Measurements from ENCODE around the gene HDAC1.
A peak's percentile ranks its signal among the peaks of the same experiment; 100 is the strongest.

HDAC1 gene

DNA sequence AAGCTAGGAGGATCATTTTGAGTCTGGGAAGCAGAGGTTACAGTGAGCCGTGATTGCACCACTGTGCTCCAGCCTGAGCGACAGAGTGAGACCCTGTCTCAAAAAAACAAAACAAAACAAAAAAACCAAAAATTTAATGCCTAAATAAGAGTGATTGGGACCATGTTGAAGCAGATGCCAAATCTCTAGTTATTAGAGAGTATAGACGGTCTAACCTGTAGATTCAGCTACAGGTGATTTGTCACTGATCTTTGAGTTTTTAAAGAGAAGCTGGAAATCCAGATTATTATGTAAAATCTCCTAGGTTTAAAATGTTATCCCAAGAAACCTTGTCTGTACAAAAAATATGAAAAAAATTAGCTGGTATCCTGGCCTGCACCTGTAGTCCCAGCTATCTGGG is 11.5 kb downstream of the HDAC1 start:
- no peak overlapping the region for H3K27ac ChIP-seq (ENCODE audit: low read depth, low read length)
- no peaks in the 10 kb centered on the region for H3K27me3 ChIP-seq (ENCODE audit: control insufficient read depth, low read length)
- H3K4me2 ChIP-seq (ENCODE audit: low read length) = no peak overlapping the region
- TF ChIP-seq EZH2phosphoT487 (IDR thresholded peaks at IDR 0.05; ENCODE audit: borderline replicate concordance, low read length) = no peak
- TF ChIP-seq, protein P1, sequence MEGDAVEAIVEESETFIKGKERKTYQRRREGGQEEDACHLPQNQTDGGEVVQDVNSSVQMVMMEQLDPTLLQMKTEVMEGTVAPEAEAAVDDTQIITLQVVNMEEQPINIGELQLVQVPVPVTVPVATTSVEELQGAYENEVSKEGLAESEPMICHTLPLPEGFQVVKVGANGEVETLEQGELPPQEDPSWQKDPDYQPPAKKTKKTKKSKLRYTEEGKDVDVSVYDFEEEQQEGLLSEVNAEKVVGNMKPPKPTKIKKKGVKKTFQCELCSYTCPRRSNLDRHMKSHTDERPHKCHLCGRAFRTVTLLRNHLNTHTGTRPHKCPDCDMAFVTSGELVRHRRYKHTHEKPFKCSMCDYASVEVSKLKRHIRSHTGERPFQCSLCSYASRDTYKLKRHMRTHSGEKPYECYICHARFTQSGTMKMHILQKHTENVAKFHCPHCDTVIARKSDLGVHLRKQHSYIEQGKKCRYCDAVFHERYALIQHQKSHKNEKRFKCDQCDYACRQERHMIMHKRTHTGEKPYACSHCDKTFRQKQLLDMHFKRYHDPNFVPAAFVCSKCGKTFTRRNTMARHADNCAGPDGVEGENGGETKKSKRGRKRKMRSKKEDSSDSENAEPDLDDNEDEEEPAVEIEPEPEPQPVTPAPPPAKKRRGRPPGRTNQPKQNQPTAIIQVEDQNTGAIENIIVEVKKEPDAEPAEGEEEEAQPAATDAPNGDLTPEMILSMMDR (IDR thresholded peaks at IDR 0.05; ENCODE audit: low read depth, low read length, poor library complexity, severe bottlenecking) = no peak
- peaks cover 53% of the 10 kb centered on the region for H3K4me1 ChIP-seq (ENCODE audit: control insufficient read depth, low read length)
- peaks cover 20% of the 10 kb centered on the region for H3F3A ChIP-seq (ENCODE audit: control insufficient read depth, insufficient read depth)
- H3K36me3 ChIP-seq (ENCODE audit: control insufficient read depth, low read length) = peaks cover 93% of the 10 kb centered on the region
- H4K20me1 ChIP-seq (ENCODE audit: control insufficient read depth, insufficient read depth, low read depth, low read length) = no peaks in the 10 kb centered on the region
- no peaks in the 10 kb centered on the region for H3K9me2 ChIP-seq (replicated peaks; ENCODE audit: control insufficient read depth, low read length)
- no peak overlapping the region for H3K4me3 ChIP-seq (ENCODE audit: low read length)
- peaks cover 100% of the 10 kb centered on the region for H3K79me2 ChIP-seq (ENCODE audit: control insufficient read depth, low read length)
- H3K9me3 ChIP-seq (ENCODE audit: control insufficient read depth, insufficient read depth, low read length) = no peaks in the 10 kb centered on the region

- H3K9me3 ChIP-seq (ENCODE audit: control insufficient read depth, insufficient read depth, low read length) = no peaks in the 10 kb centered on the region
- H3K36me3 ChIP-seq (ENCODE audit: control insufficient read depth, low read length) = peaks cover 91% of the 10 kb centered on the region
- no peak overlapping the region for H3K4me3 ChIP-seq (ENCODE audit: low read length)
- no peak overlapping the region for H3K4me2 ChIP-seq (ENCODE audit: low read length)
- H3K4me1 ChIP-seq (ENCODE audit: control insufficient read depth, low read length) = peaks cover 58% of the 10 kb centered on the region
- H3K9me2 ChIP-seq (replicated peaks; ENCODE audit: control insufficient read depth, low read length) = no peaks in the 10 kb centered on the region
- H3K27me3 ChIP-seq (ENCODE audit: control insufficient read depth, low read length) = no peaks in the 10 kb centered on the region
- peaks cover 23% of the 10 kb centered on the region for H3F3A ChIP-seq (ENCODE audit: control insufficient read depth, insufficient read depth)
- peaks cover 100% of the 10 kb centered on the region for H3K79me2 ChIP-seq (ENCODE audit: control insufficient read depth, low read length)
- TF ChIP-seq EZH2phosphoT487 (IDR thresholded peaks at IDR 0.05; ENCODE audit: borderline replicate concordance, low read length) = no peak
- TF ChIP-seq, protein P1 (IDR thresholded peaks at IDR 0.05; ENCODE audit: low read depth, low read length, poor library complexity, severe bottlenecking) = no peak
- H3K27ac ChIP-seq (ENCODE audit: low read depth, low read length) = no peak overlapping the region
- H4K20me1 ChIP-seq (ENCODE audit: control insufficient read depth, insufficient read depth, low read depth, low read length) = no peaks in the 10 kb centered on the region
These were observed 12.2 kb downstream of the HDAC1 start for GRCh38 chr1:32303997-32304622.

DNA sequence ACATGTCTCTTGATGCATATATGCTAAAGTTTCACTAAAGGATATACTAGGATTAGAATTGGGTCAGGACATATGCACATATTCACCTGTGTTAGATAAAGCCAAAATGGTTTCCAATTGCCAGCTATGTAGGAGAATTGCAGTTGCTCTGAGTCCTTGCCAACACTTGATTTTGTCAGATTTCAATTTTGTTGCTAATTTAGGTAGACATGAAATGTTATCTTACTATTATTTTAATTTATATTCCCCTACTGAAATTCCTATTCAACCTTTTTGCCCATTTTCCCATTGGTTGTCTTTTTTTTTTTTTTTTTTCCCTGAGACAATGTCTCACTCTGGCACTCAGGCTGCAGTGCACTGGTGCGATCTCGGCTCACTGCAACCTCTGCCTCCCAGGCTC is 13.4 kb downstream of the HDAC1 start:
- Histone ChIP-seq H3K9me2 (replicated peaks; ENCODE audit: control insufficient read depth, low read length) (no peaks in the 10 kb centered on the region), H3K36me3 (ENCODE audit: control insufficient read depth, low read length) (peaks cover 91% of the 10 kb centered on the region), H3K27ac (ENCODE audit: low read depth, low read length) (peak overlapping the region; percentile 30; the same call in 1 of the 2 replicates), H3K4me2 (ENCODE audit: low read length) (no peak overlapping the region), H3F3A (ENCODE audit: control insufficient read depth, insufficient read depth) (peaks cover 23% of the 10 kb centered on the region), H3K27me3 (ENCODE audit: control insufficient read depth, low read length) (no peaks in the 10 kb centered on the region), H3K79me2 (ENCODE audit: control insufficient read depth, low read length) (peaks cover 100% of the 10 kb centered on the region), H3K9me3 (ENCODE audit: control insufficient read depth, insufficient read depth, low read length) (no peaks in the 10 kb centered on the region), H3K4me3 (ENCODE audit: low read length) (no peak overlapping the region), H3K4me1 (ENCODE audit: control insufficient read depth, low read length) (peaks cover 67% of the 10 kb centered on the region), H4K20me1 (ENCODE audit: control insufficient read depth, insufficient read depth, low read depth, low read length) (no peaks in the 10 kb centered on the region)
- TF ChIP-seq, protein P1 (IDR thresholded peaks at IDR 0.05; ENCODE audit: low read depth, low read length, poor library complexity, severe bottlenecking) = no peak
- TF ChIP-seq EZH2phosphoT487 (IDR thresholded peaks at IDR 0.05; ENCODE audit: borderline replicate concordance, low read length) = no peak
